Activated T-cell treated with anti-CD3 and anti-CD28 coated beads, Interleukin-2, amount 50 U/mL, for 4 hours (primary cell): Measurements from ENCODE around the gene GPR21. TPM values are rescaled to one million over a fixed set of nuclear protein-coding genes. Genes with fewer than 3 reads are reported as not detected.

ENCODE experiments used
- total RNA-seq, 3 donors: library from RNA; stranded (reverse); gene quantifications; one replicate each; pipeline ENCODE4 v1.2.1, GENCODE V29; 2021

Gene GPR21
- total RNA-seq, 3 donors from 2014 or later = 0.27 to 0.33 TPM; not detected in 1

Other genes starting within 250 kb of the GPR21 start
- not detected for gene OR5C1, start 244.7 kb upstream of the GPR21 start, total RNA-seq
- not detected for gene OR1K1, start 233.5 kb upstream of the GPR21 start, total RNA-seq
- gene PDCL, start 205.1 kb upstream of the GPR21 start, total RNA-seq = 10 to 100 TPM; 12.6 to 17.7 (median 13.3) TPM
- 10 to 100 TPM; 27.3 to 31.1 (median 28.4) TPM for gene RC3H2, start 128.3 kb upstream of the GPR21 start, total RNA-seq
- 1 to 10 TPM; 6.3 to 7.2 (median 6.5) TPM for gene ZBTB6, start 120.3 kb upstream of the GPR21 start, total RNA-seq
- 1 to 10 TPM; 2.9 to 3.5 (median 3.2) TPM for gene ZBTB26, start 102.2 kb upstream of the GPR21 start, total RNA-seq
- 10 to 100 TPM; 14.3 to 17.1 (median 16.7) TPM for gene RABGAP1, start 92.6 kb upstream of the GPR21 start, total RNA-seq
- 10 to 100 TPM; 26.7 to 36.7 (median 35.1) TPM for gene STRBP, start 234.9 kb downstream of the GPR21 start, total RNA-seq